H9 (cell line): ENCODE results near the gene UTP3. TPM values are rescaled to one million over a fixed set of nuclear protein-coding genes. Genes with fewer than 3 reads are reported as not detected.

Experiments used
- DNase-seq: peaks from one replicate; pipeline ENCODE4 v3.0.0-alpha.2; 2017
- H2AFZ ChIP-seq: one replicate; pipeline ENCODE4 v1.6.1; 2013; ENCODE audit warnings: mild to moderate bottlenecking, low read length, control low read depth, moderate library complexity
- H2AK5ac ChIP-seq: 2 replicates; pipeline ENCODE4 v1.6.1; 2013; ENCODE audit warnings: low read length, control low read depth, mixed read lengths; ENCODE audit not compliant: insufficient read length
- H2BK120ac ChIP-seq: one replicate; pipeline ENCODE4 v1.6.1; 2013; ENCODE audit warnings: low read depth, mild to moderate bottlenecking, low read length, control low read depth, inconsistent platforms; ENCODE audit not compliant: poor library complexity, severe bottlenecking
- H2BK12ac ChIP-seq: 2 replicates; pipeline ENCODE4 v1.6.1; 2013; ENCODE audit warnings: low read length, control low read depth, mixed read lengths, low read depth; ENCODE audit not compliant: insufficient read length
- H2BK15ac ChIP-seq: 2 replicates; pipeline ENCODE4 v1.6.1; 2013; ENCODE audit warnings: low read depth, low read length, control low read depth
- H2BK20ac ChIP-seq: one replicate; pipeline ENCODE4 v1.6.1; 2013; ENCODE audit warnings: low read depth, mild to moderate bottlenecking, low read length, control low read depth, inconsistent platforms; ENCODE audit not compliant: poor library complexity, severe bottlenecking
- H2BK5ac ChIP-seq: 2 replicates; pipeline ENCODE4 v1.6.1; 2013; ENCODE audit warnings: low read length, control low read depth, mixed read lengths; ENCODE audit not compliant: insufficient read length
- H3K14ac ChIP-seq: 2 replicates; pipeline ENCODE4 v1.6.1; 2013; ENCODE audit warnings: low read length, control low read depth; ENCODE audit not compliant: insufficient read depth
- H3K18ac ChIP-seq: 2 replicates; pipeline ENCODE4 v1.6.1; 2013; ENCODE audit warnings: low read depth, mild to moderate bottlenecking, mixed read lengths, low read length, control low read depth; ENCODE audit not compliant: insufficient read length
- H3K23ac ChIP-seq: 2 replicates; pipeline ENCODE4 v1.6.1; 2013; ENCODE audit warnings: low read length, control low read depth, mixed read lengths, low read depth; ENCODE audit not compliant: insufficient read length
- H3K23me2 ChIP-seq: 2 replicates; pipeline ENCODE4 v1.6.1; 2013; ENCODE audit warnings: low read depth, mild to moderate bottlenecking, mixed read lengths, low read length, control low read depth; ENCODE audit not compliant: insufficient read length, poor library complexity, severe bottlenecking
- H3K27ac ChIP-seq: 2 replicates; pipeline ENCODE4 v1.5.1; 2013; ENCODE audit warnings: low read length, control low read depth, mixed read lengths, low read depth; ENCODE audit not compliant: insufficient read length
- H3K27me3 ChIP-seq: 2 replicates; pipeline ENCODE4 v1.6.1; 2013; ENCODE audit warnings: low read length, control low read depth, inconsistent platforms; ENCODE audit not compliant: insufficient read depth
- H3K4ac ChIP-seq: 2 replicates; pipeline ENCODE4 v1.6.1; 2013; ENCODE audit warnings: low read depth, mild to moderate bottlenecking, control low read depth, inconsistent platforms, low read length, moderate library complexity
- H3K4me1 ChIP-seq: 2 replicates; pipeline ENCODE4 v1.6.1; 2013; ENCODE audit warnings: low read length, control low read depth, inconsistent platforms; ENCODE audit not compliant: insufficient read depth
- H3K4me2 ChIP-seq: 2 replicates; pipeline ENCODE4 v1.6.1; 2013; ENCODE audit warnings: low read length, control low read depth, mixed read lengths; ENCODE audit not compliant: insufficient read length, insufficient read depth
- H3K56ac ChIP-seq: 2 replicates; pipeline ENCODE4 v1.6.1; 2013; ENCODE audit warnings: low read depth, mild to moderate bottlenecking, mixed read lengths, low read length, control low read depth; ENCODE audit not compliant: insufficient read length
- H3K79me1 ChIP-seq: 2 replicates; pipeline ENCODE4 v1.6.1; 2013; ENCODE audit warnings: low read depth, mild to moderate bottlenecking, moderate library complexity, low read length, control low read depth, inconsistent platforms; ENCODE audit not compliant: insufficient read depth, poor library complexity, severe bottlenecking
- H3K79me2 ChIP-seq: 2 replicates; pipeline ENCODE4 v1.6.1; 2013; ENCODE audit warnings: low read length, control low read depth, inconsistent platforms; ENCODE audit not compliant: insufficient read depth
- H3K9ac ChIP-seq: 2 replicates; pipeline ENCODE4 v1.6.1; 2013; ENCODE audit warnings: low read length, control low read depth, mixed read lengths; ENCODE audit not compliant: insufficient read length; ENCODE audit errors: extremely low read depth
- H3K9me3 ChIP-seq: one replicate; pipeline ENCODE4 v1.6.1; 2013; ENCODE audit warnings: low read depth, low read length, inconsistent platforms; ENCODE audit not compliant: control insufficient read depth
- H3T11ph ChIP-seq: one replicate; pipeline ENCODE4 v1.6.1; 2013; ENCODE audit warnings: mild to moderate bottlenecking, low read length, control low read depth, inconsistent platforms
- H4K20me1 ChIP-seq: one replicate; pipeline ENCODE4 v1.6.1; 2013; ENCODE audit not compliant: control insufficient read depth, insufficient read length, insufficient read depth
- H4K5ac ChIP-seq: 2 replicates; pipeline ENCODE4 v1.6.1; 2013; ENCODE audit warnings: low read depth, mild to moderate bottlenecking, mixed read lengths, low read length, control low read depth; ENCODE audit not compliant: insufficient read length
- H4K8ac ChIP-seq: replicated peaks from 2 replicates; pipeline ENCODE4 v1.6.1; 2013; ENCODE audit warnings: low read length, control low read depth, mixed read lengths, low read depth; ENCODE audit not compliant: insufficient read length
- H4K91ac ChIP-seq: 2 replicates; pipeline ENCODE4 v1.6.1; 2013; ENCODE audit warnings: low read depth, mild to moderate bottlenecking, moderate library complexity, mixed read lengths, low read length, control low read depth; ENCODE audit not compliant: insufficient read length
- H3K27ac Mint-ChIP-seq, 3 experiments: 2 replicates in 2 of 3; 3 replicates in 1 of 3; pipeline ENCODE4 v1.8.0; 2020 to 2021; ENCODE audit warnings: mixed read lengths in 3 of 3, mild to moderate bottlenecking in 1 of 3, moderate library complexity in 1 of 3
- H3K27me3 Mint-ChIP-seq: 2 replicates; pipeline ENCODE4 v1.8.0; 2021; ENCODE audit warnings: low read depth, mild to moderate bottlenecking, moderate library complexity, mixed read lengths
- H3K36me3 Mint-ChIP-seq, 3 experiments: 2 replicates in 2 of 3; 3 replicates in 1 of 3; pipeline ENCODE4 v1.8.0; 2020 to 2021; ENCODE audit warnings: low read depth in 3 of 3, mixed read lengths in 3 of 3; ENCODE audit not compliant: insufficient read depth in 1 of 3
- H3K4me1 Mint-ChIP-seq, 2 experiments: 2 replicates each; pipeline ENCODE4 v1.8.0; 2020; ENCODE audit warnings: mixed read lengths in 2 of 2
- H3K4me3 Mint-ChIP-seq, 2 experiments: 2 replicates in 1 of 2; 3 replicates in 1 of 2; pipeline ENCODE4 v1.8.0; 2020 to 2021; ENCODE audit warnings: mild to moderate bottlenecking in 2 of 2, mixed read lengths in 2 of 2, moderate library complexity in 1 of 2
- H3K9me3 Mint-ChIP-seq, 2 experiments: 2 replicates in 1 of 2; 3 replicates in 1 of 2; pipeline ENCODE4 v1.8.0; 2020; ENCODE audit warnings: mild to moderate bottlenecking in 2 of 2, mixed read lengths in 2 of 2, moderate library complexity in 1 of 2
- WGBS: extraction: QIAGEN DNeasy Blood & Tissue Kit; methylation state at CpG from one replicate; pipeline ENCODE4 v1.1.7; 2013; ENCODE audit warnings: missing lambda C conversion rate, low lambda C conversion rate, mixed read lengths; ENCODE audit not compliant: insufficient read length; ENCODE audit errors: extremely low coverage; 5-methylcytosine and 5-hydroxymethylcytosine counted together
- total RNA-seq: library from RNA; stranded (reverse); gene quantifications from 2 replicates; pipeline ENCODE4 v1.2.1, GENCODE V29; 2021
- TF ChIP-seq, protein P1 (sequence below): fragments of 200-600 bp; sonication (generic); conservative IDR thresholded peaks from 3 replicates; pipeline ENCODE4 v1.8.0; 2021; ENCODE audit warnings: antibody characterized with exemption, mild to moderate bottlenecking

Gene UTP3
- total RNA-seq, 1 experiment from 2014 or later = 49.3 TPM

DNA sequence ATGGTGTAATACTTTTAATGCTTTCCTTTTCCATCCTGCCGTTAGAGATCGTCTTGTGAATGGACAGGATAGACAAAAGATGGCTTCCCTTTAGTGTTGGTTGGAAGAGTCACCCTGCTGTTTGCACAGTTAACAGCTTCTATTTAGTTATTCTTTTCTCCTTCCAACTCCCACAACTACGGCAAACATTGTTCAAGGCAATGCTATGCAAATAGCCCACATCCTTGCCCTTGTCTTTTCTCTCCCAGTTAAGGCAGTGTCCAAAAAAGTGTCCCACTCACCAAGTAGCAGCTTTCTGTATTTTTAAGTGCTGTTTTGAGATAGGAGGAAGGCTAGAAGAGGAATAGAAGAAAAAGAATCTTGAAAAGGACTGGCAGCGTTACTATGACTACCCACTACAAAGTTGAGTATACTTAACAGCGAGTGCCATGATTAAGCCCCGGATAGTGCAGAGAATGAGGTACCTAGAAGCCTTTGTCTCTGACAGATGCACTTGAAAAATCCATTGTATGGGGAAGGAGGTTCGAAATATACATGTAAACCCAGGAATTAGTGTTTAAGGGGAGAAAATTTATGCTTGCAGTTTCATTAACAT is 21.4 kb downstream of the UTP3 start:
- H3K23me2 ChIP-seq = no peaks in the 10 kb centered on the region
- DNase-seq = no peak
- H4K91ac ChIP-seq = no peak overlapping the region
- H3K18ac ChIP-seq = no peak overlapping the region
- H3K56ac ChIP-seq = no peak overlapping the region
- H3K4ac ChIP-seq = no peak overlapping the region
- H2AFZ ChIP-seq = no peak overlapping the region
- no peak overlapping the region for H3K23ac ChIP-seq
- no peak overlapping the region for H3K4me2 ChIP-seq
- H3K9ac ChIP-seq = no peak overlapping the region
- no peaks in the 10 kb centered on the region for H3K27me3 Mint-ChIP-seq
- no peak overlapping the region for H3T11ph ChIP-seq
- no peak overlapping the region for H2BK20ac ChIP-seq
- H3K27ac Mint-ChIP-seq = no peak overlapping the region
- H2BK15ac ChIP-seq = no peak overlapping the region
- no peaks in the 10 kb centered on the region for H3K9me3 ChIP-seq
- no peak overlapping the region for H3K14ac ChIP-seq
- H2BK5ac ChIP-seq = no peak overlapping the region
- H2AK5ac ChIP-seq = no peak overlapping the region
- no peak overlapping the region for H2BK120ac ChIP-seq
- H4K5ac ChIP-seq = no peak overlapping the region
- H3K9me3 Mint-ChIP-seq = no peaks in the 10 kb centered on the region
- no peaks in the 10 kb centered on the region; a peak in 1 of 7 replicates for H3K36me3 Mint-ChIP-seq
- H3K79me1 ChIP-seq = no peaks in the 10 kb centered on the region
- H3K4me1 Mint-ChIP-seq = peaks cover 43 to 47% of the 10 kb centered on the region in 2 experiments
- H4K20me1 ChIP-seq = no peaks in the 10 kb centered on the region
- H3K27ac ChIP-seq = no peak overlapping the region
- H4K8ac ChIP-seq = no peak overlapping the region
- no CpG with 5 or more reads among the region's 7 CpGs for WGBS
- H3K27me3 ChIP-seq = no peaks in the 10 kb centered on the region
- TF ChIP-seq, protein P1, sequence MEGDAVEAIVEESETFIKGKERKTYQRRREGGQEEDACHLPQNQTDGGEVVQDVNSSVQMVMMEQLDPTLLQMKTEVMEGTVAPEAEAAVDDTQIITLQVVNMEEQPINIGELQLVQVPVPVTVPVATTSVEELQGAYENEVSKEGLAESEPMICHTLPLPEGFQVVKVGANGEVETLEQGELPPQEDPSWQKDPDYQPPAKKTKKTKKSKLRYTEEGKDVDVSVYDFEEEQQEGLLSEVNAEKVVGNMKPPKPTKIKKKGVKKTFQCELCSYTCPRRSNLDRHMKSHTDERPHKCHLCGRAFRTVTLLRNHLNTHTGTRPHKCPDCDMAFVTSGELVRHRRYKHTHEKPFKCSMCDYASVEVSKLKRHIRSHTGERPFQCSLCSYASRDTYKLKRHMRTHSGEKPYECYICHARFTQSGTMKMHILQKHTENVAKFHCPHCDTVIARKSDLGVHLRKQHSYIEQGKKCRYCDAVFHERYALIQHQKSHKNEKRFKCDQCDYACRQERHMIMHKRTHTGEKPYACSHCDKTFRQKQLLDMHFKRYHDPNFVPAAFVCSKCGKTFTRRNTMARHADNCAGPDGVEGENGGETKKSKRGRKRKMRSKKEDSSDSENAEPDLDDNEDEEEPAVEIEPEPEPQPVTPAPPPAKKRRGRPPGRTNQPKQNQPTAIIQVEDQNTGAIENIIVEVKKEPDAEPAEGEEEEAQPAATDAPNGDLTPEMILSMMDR = no peak
- H3K79me2 ChIP-seq = no peaks in the 10 kb centered on the region; the same call in 1 of the 2 replicates
- H3K4me1 ChIP-seq = no peaks in the 10 kb centered on the region; the same call in 1 of the 2 replicates
- H3K4me3 Mint-ChIP-seq = no peak overlapping the region
- H2BK12ac ChIP-seq = no peak overlapping the region
